ENCODE results near the gene PIH1D1. TPM values are rescaled to one million over a fixed set of nuclear protein-coding genes. Genes with fewer than 3 reads are reported as not detected.
"Not testable (repeated sequence)": the region's sequence is repeated elsewhere in the genome, so short reads cannot be mapped to it uniquely, and the experiment has no call there.

Gene PIH1D1
- total RNA-seq, 6 experiments from 2014 or later = 37.4 to 57.7 (median 43.4) TPM

DNA sequence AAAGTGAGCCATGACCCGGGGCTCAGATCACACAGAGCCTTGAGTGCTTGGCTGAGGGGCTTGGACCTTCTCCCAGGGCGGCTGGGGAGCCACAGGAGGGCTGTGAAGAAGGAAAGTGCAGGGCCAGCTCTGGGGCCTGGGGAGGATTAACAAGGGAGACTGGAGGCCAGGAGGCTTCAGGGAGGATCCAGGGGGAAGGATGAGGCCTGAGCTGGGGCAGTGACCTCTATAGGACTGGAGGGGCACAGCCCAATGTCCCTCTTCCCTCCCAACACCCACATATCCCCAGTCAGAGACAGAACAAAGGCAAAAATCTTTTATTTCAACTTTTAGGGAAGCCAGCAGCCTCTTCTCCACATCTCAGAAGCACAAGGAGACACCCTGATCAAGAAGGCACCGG, 5.6 kb downstream of the PIH1D1 start:
- H3K27ac ChIP-seq = no peak overlapping the region
- H3K36me3 ChIP-seq = peaks cover 0 to 3% (median 2%) of the 10 kb centered on the region in 4 donors
- intact Hi-C loops (cut with DNase I) = no loop called here
- no peak overlapping the region for H3K4me3 ChIP-seq
- TF ChIP-seq POLR2A (IDR thresholded peaks at IDR 0.05) = no peak
- TF ChIP-seq, protein P1, sequence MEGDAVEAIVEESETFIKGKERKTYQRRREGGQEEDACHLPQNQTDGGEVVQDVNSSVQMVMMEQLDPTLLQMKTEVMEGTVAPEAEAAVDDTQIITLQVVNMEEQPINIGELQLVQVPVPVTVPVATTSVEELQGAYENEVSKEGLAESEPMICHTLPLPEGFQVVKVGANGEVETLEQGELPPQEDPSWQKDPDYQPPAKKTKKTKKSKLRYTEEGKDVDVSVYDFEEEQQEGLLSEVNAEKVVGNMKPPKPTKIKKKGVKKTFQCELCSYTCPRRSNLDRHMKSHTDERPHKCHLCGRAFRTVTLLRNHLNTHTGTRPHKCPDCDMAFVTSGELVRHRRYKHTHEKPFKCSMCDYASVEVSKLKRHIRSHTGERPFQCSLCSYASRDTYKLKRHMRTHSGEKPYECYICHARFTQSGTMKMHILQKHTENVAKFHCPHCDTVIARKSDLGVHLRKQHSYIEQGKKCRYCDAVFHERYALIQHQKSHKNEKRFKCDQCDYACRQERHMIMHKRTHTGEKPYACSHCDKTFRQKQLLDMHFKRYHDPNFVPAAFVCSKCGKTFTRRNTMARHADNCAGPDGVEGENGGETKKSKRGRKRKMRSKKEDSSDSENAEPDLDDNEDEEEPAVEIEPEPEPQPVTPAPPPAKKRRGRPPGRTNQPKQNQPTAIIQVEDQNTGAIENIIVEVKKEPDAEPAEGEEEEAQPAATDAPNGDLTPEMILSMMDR (IDR thresholded peaks at IDR 0.05) = no peak
- H3K27me3 ChIP-seq = no peaks in the 10 kb centered on the region
- DNase-seq = no peak
- no peaks in the 10 kb centered on the region for H3K9me3 ChIP-seq
- ATAC-seq = no peak
- H3K4me1 ChIP-seq = peaks cover 0 to 8% (median 0%) of the 10 kb centered on the region in 4 donors
- 88% methylated on average over 1 of the region's 3 CpGs for WGBS (ENCODE audit: insufficient coverage, low coverage, low lambda C conversion rate, missing lambda C conversion rate)

GRCh38 chr19:49444100-49444700, 7.4 kb downstream of the PIH1D1 start:
- H3K27me3 ChIP-seq; H3K9me3 ChIP-seq; intact Hi-C loops (cut with DNase I); DNase-seq; H3K4me3 ChIP-seq; H3K4me1 ChIP-seq; H3K36me3 ChIP-seq; H3K27ac ChIP-seq; ATAC-seq: not testable (repeated sequence)
- WGBS (ENCODE audit: insufficient coverage, low coverage, low lambda C conversion rate, missing lambda C conversion rate) = 63% methylated on average over 4 of the region's 5 CpGs

- Histone ChIP-seq H3K9me3 (no peaks in the 10 kb centered on the region), H3K4me1 (no peaks in the 10 kb centered on the region), H3K27me3 (no peaks in the 10 kb centered on the region), H3K4me3 (peak overlapping the region; percentile 70 to 80 (median 76)), H3K36me3 (peaks cover 0 to 3% (median 2%) of the 10 kb centered on the region in 4 donors), H3K27ac (peak overlapping the region; percentile 2 to 40 (median 35))
- ATAC-seq (peak; percentile 79 to 93 (median 88)), DNase-seq (peak; percentile 94)
- WGBS (ENCODE audit: insufficient coverage, low coverage, low lambda C conversion rate, missing lambda C conversion rate) = 0% methylated on average over 17 of the region's 47 CpGs
- TF ChIP-seq POLR2A (IDR thresholded peaks at IDR 0.05) = peak; percentile 13
- TF ChIP-seq, protein P1 (IDR thresholded peaks at IDR 0.05) = peak; percentile 73 to 83 (median 77)
- intact Hi-C loops (cut with DNase I) = loop anchor here in 1 of 2 donors (2.0 kb wide), 1 partner anchor 51 kb away; no protein-coding TSS in a partner anchor
Measured at GRCh38 chr19:49443366-49444099, 8.1 kb downstream of the PIH1D1 start.

- H3K4me1 ChIP-seq = no peaks in the 10 kb centered on the region
- TF ChIP-seq, protein P1 (IDR thresholded peaks at IDR 0.05) = no peak
- peak; percentile 28 for TF ChIP-seq POLR2A (IDR thresholded peaks at IDR 0.05)
- no peaks in the 10 kb centered on the region for H3K27me3 ChIP-seq
- no peaks in the 10 kb centered on the region for H3K9me3 ChIP-seq
- intact Hi-C loops (cut with DNase I) = loop anchor here in 1 of 2 donors (2.0 kb wide), 1 partner anchor 50 kb away; no protein-coding TSS in a partner anchor
- peak overlapping the region; percentile 2 to 40 (median 35) for H3K27ac ChIP-seq
- H3K36me3 ChIP-seq = peaks cover 0 to 3% (median 2%) of the 10 kb centered on the region in 4 donors
- peak; percentile 71 to 83 (median 79) for ATAC-seq
- WGBS (ENCODE audit: insufficient coverage, low coverage, low lambda C conversion rate, missing lambda C conversion rate) = 4% methylated on average over 29 of the region's 43 CpGs
- peak; percentile 95 to 97 (median 97) for DNase-seq
- peak overlapping the region; percentile 70 to 80 (median 76) for H3K4me3 ChIP-seq
Measured at GRCh38 chr19:49442771-49443365, 8.7 kb downstream of the PIH1D1 start.

Data from right lobe of liver (tissue), 6 donors.